Retinal pigment epithelial cell (primary cell): ENCODE data around the gene PLA2G1B.
A peak's percentile ranks its signal among the peaks of the same experiment; 100 is the strongest.

Experiments used
- DNase-seq: peaks from one replicate; pipeline ENCODE4 v3.0.0-alpha.2; 2010; ENCODE audit warnings: low read depth
- H3K4me3 ChIP-seq: 2 replicates; pipeline ENCODE4 v1.5.1; 2011; ENCODE audit warnings: mild to moderate bottlenecking, low read length, control low read depth, moderate library complexity
- TF ChIP-seq, protein P1 (sequence below): conservative IDR thresholded peaks from 2 replicates; pipeline ENCODE4 v1.5.1; 2011; ENCODE audit warnings: low read depth, low read length, control low read depth, inconsistent platforms

PLA2G1B gene

GRCh38 chr12:120358412-120359100, 31.0 kb upstream of the PLA2G1B start:
- H3K4me3 ChIP-seq, result no peak overlapping the region
- no peak for DNase-seq
- TF ChIP-seq, protein P1, sequence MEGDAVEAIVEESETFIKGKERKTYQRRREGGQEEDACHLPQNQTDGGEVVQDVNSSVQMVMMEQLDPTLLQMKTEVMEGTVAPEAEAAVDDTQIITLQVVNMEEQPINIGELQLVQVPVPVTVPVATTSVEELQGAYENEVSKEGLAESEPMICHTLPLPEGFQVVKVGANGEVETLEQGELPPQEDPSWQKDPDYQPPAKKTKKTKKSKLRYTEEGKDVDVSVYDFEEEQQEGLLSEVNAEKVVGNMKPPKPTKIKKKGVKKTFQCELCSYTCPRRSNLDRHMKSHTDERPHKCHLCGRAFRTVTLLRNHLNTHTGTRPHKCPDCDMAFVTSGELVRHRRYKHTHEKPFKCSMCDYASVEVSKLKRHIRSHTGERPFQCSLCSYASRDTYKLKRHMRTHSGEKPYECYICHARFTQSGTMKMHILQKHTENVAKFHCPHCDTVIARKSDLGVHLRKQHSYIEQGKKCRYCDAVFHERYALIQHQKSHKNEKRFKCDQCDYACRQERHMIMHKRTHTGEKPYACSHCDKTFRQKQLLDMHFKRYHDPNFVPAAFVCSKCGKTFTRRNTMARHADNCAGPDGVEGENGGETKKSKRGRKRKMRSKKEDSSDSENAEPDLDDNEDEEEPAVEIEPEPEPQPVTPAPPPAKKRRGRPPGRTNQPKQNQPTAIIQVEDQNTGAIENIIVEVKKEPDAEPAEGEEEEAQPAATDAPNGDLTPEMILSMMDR, result peak; percentile 26

GRCh38 chr12:120357104-120357503, 29.5 kb upstream of the PLA2G1B start:
- TF ChIP-seq, protein P1, result no peak
- DNase-seq, result no peak
- no peak overlapping the region for H3K4me3 ChIP-seq

- no peak overlapping the region for H3K4me3 ChIP-seq
- DNase-seq, result peak; percentile 99
- TF ChIP-seq, protein P1, result peak; percentile 90
These were observed 29.0 kb upstream of the PLA2G1B start for GRCh38 chr12:120356567-120357030.

DNA sequence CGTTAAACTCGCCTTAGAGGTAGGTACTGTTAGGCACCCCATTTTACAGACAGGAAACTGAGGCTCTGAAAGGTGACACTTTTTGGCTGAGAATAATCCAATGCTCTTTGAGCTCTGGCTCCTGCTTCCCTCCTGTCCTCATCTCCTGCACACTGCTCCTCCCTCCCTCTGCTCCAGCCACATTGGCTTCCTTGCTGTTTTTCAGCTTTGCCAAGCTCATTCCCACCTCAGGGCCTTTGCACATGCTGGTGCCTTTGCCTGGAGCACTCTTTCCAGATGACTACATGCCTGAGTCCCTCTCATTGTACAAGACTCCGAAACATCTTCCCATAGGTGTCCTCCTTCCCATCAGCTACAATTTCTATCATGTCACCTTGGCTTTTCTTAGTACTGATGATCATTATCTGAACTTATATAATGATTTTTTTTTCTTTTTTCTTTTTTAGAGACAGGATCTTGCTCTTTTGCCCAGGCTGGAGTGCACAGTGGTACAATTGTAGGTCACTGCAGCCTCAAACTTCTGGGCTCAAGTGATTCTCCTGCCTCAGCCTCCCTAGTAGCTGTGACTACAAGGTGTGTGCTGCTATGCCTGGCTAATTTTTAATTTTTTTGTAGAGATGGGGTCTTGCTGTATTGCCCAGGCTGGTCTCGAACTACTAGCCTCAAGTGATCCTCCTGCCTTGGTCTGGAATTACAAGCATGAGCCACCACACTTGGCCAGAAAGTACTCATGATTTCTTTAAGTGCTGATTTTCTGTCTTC, 26.2 kb upstream of the PLA2G1B start:
- TF ChIP-seq, protein P1, result no peak
- DNase-seq, result no peak
- H3K4me3 ChIP-seq, result no peak overlapping the region

GRCh38 chr12:120353136-120353535, 25.6 kb upstream of the PLA2G1B start:
- DNase-seq, result no peak
- TF ChIP-seq, protein P1, result no peak
- no peak overlapping the region for H3K4me3 ChIP-seq

- TF ChIP-seq, protein P1, result no peak
- H3K4me3 ChIP-seq, result no peak overlapping the region
- peak; percentile 47 for DNase-seq
These were observed 24.5 kb upstream of the PLA2G1B start for GRCh38 chr12:120352117-120352516.
